Endothelial cell of umbilical vein (primary cell): Measurements from ENCODE around the gene DDX31. TPM values are rescaled to one million over a fixed set of nuclear protein-coding genes. Genes with fewer than 3 reads are reported as not detected.

Experiments used
- BruUV-seq: library from RNA; stranded (reverse); fragments of 400-500 nt; replicated peaks from 2 replicates; lab custom pipeline; 2021; lab: Mats Ljungman, UMichigan
- CTCF ChIA-PET: fragments of 300-600, 350-600 bp; sonication (Branson Sonifier 250); formaldehyde crosslinking; loops from one replicate; lab custom pipeline; 2021; ENCODE audit warnings: antibody characterized with exemption, inconsistent platforms; lab: Charles Lee
- POLR2A ChIA-PET: fragments of 300-600, 350-600 bp; sonication (Branson Sonifier 250); formaldehyde crosslinking; loops from one replicate; lab custom pipeline; 2021; ENCODE audit warnings: antibody characterized with exemption, inconsistent platforms; lab: Charles Lee
- DNase-seq: peaks from one replicate; pipeline ENCODE4 v3.0.0-alpha.2; 2011; ENCODE audit warnings: low read depth, low spot score
- FAIRE-seq: peaks from 2 replicates; lab custom pipeline; 2011; peaks lifted over from hg19 to GRCh38; lab: Jason Lieb, UNC
- H2AFZ ChIP-seq: 2 replicates; pipeline ENCODE4 v1.6.0; 2012; ENCODE audit warnings: low read depth, low read length, control low read depth, inconsistent platforms
- H3K27ac ChIP-seq: 2 replicates; pipeline ENCODE4 v1.5.1; 2011; ENCODE audit warnings: low read depth, mild to moderate bottlenecking, control low read depth, low read length, moderate library complexity; ENCODE audit not compliant: insufficient read depth
- H3K27me3 ChIP-seq, 2 experiments: 2 replicates each; pipeline versions ENCODE4 v1.6.0 to v1.6.1; 2011; ENCODE audit warnings: low read length in 2 of 2, mixed read lengths in 1 of 2; ENCODE audit not compliant: control insufficient read depth in 2 of 2, insufficient read depth in 2 of 2
- H3K36me3 ChIP-seq, 2 experiments: 2 replicates in 1 of 2; 3 replicates in 1 of 2; pipeline ENCODE4 v1.5.1; 2011; ENCODE audit warnings: low read length in 2 of 2, mild to moderate bottlenecking in 1 of 2, moderate library complexity in 1 of 2; ENCODE audit not compliant: control insufficient read depth in 2 of 2, insufficient read depth in 2 of 2; ENCODE audit errors: extremely low read depth in 1 of 2
- H3K4me1 ChIP-seq: 3 replicates; pipeline ENCODE4 v1.5.1; 2011; ENCODE audit warnings: mild to moderate bottlenecking, low read length; ENCODE audit not compliant: control insufficient read depth, insufficient read depth; ENCODE audit errors: extremely low read depth
- H3K4me2 ChIP-seq: 2 replicates; pipeline ENCODE4 v1.6.1; 2011; ENCODE audit warnings: low read length, control low read depth, mixed read lengths; ENCODE audit not compliant: insufficient read depth
- H3K4me3 ChIP-seq, 3 experiments: fragments of 200-600 bp in 1 of 3; sonication (generic), shearing (Covaris generic) in 1 of 3; replicated peaks in 1 of 3; 2 replicates each; pipeline ENCODE4 v1.5.1; 2011 to 2016; ENCODE audit warnings: control low read depth in 3 of 3, low read length in 3 of 3, mild to moderate bottlenecking in 2 of 3, inconsistent platforms in 1 of 3, low read depth in 1 of 3, moderate library complexity in 1 of 3; ENCODE audit not compliant: insufficient read depth in 1 of 3
- H3K79me2 ChIP-seq: 2 replicates; pipeline ENCODE4 v1.6.0; 2012; ENCODE audit warnings: low read length, inconsistent platforms; ENCODE audit not compliant: control insufficient read depth, insufficient read depth
- H3K9ac ChIP-seq: replicated peaks from 2 replicates; pipeline ENCODE3; 2011; ENCODE audit warnings: low read length, control low read depth; ENCODE audit not compliant: insufficient read depth; ENCODE audit errors: extremely low read depth
- H3K9me1 ChIP-seq: replicated peaks from 3 replicates; pipeline ENCODE4 v1.6.0; 2011; ENCODE audit warnings: mild to moderate bottlenecking, low read length; ENCODE audit not compliant: control insufficient read depth, insufficient read depth; ENCODE audit errors: extremely low read depth
- H3K9me3 ChIP-seq: replicated peaks from 2 replicates; pipeline ENCODE4 v1.5.1; 2012; ENCODE audit warnings: low read length, inconsistent platforms; ENCODE audit not compliant: control insufficient read depth, insufficient read depth
- H4K20me1 ChIP-seq: replicated peaks from 2 replicates; pipeline ENCODE3; 2011; ENCODE audit warnings: mild to moderate bottlenecking, low read length; ENCODE audit not compliant: control insufficient read depth, insufficient read depth; ENCODE audit errors: extremely low read depth
- EZH2 ChIP-seq: IDR thresholded peaks from 2 replicates; pipeline ENCODE4 v1.6.1; 2012; ENCODE audit warnings: borderline replicate concordance, low read depth, mild to moderate bottlenecking, moderate library complexity, low read length, inconsistent platforms; ENCODE audit not compliant: severe bottlenecking
- FOS ChIP-seq: IDR thresholded peaks from 2 replicates; pipeline ENCODE4 v1.6.1; 2011; ENCODE audit warnings: mild to moderate bottlenecking, low read length, moderate library complexity, borderline replicate concordance; ENCODE audit not compliant: insufficient read depth
- GATA2 ChIP-seq: IDR thresholded peaks from 2 replicates; pipeline ENCODE4 v1.7.0; 2011; ENCODE audit warnings: low read depth, mild to moderate bottlenecking, moderate library complexity, mixed read lengths, low read length; ENCODE audit not compliant: insufficient read length, insufficient read depth
- JUN ChIP-seq: IDR thresholded peaks from 2 replicates; pipeline ENCODE4 v1.6.1; 2011; ENCODE audit warnings: borderline replicate concordance, low read depth; ENCODE audit not compliant: insufficient read length, insufficient read depth
- MYC ChIP-seq: IDR thresholded peaks from one replicate; pipeline ENCODE4 v1.6.1; 2011; ENCODE audit warnings: mild to moderate bottlenecking, low read depth, low read length
- POLR2A ChIP-seq: IDR thresholded peaks from 2 replicates; pipeline ENCODE4 v1.6.1; 2012; ENCODE audit warnings: low read depth, mild to moderate bottlenecking, control low read depth, low read length
- POLR2AphosphoS5 ChIP-seq: IDR thresholded peaks from 2 replicates; pipeline ENCODE4 v1.6.1; 2012; ENCODE audit warnings: low read depth, mild to moderate bottlenecking, control low read depth, low read length, moderate library complexity; ENCODE audit not compliant: insufficient read depth
- dilution Hi-C: fragments of 300-500 bp; cut with MboI; formaldehyde crosslinking; loops from one replicate; pipeline ENCODE4 v1.15.0; 2019; ENCODE audit warnings: low sequenced_read_pairs; ENCODE audit not compliant: extremely low pct_ligation_motif_present
- intact Hi-C: fragments of 100-400 bp; cut with micrococcal nuclease; formaldehyde crosslinking; loops from one replicate; pipeline ENCODE4 v1.10.0; 2022
- polyA plus RNA-seq, 4 experiments: library from polyadenylated mRNA; depleted of rRNA in 3 of 4; stranded (reverse) in 3 of 4; unstranded in 1 of 4; fragments of >200 nt; gene quantifications; 2 replicates each; pipeline versions ENCODE4 v1.2.1 to v1.2.3, GENCODE V29; 2011 to 2012; ENCODE audit warnings: missing spikeins in 1 of 4
- total RNA-seq: library from RNA; stranded (reverse); gene quantifications from 2 replicates; pipeline ENCODE4 v1.2.3, GENCODE V29; 2021
- TF ChIP-seq, protein P1 (sequence below): IDR thresholded peaks from 2 replicates; pipeline ENCODE4 v1.6.1; 2011; ENCODE audit not compliant: insufficient read depth, insufficient read length
- TF ChIP-seq, protein P2 (sequence below), 2 donors: IDR thresholded peaks; 1 replicate in 1 of 2; 2 replicates in 1 of 2; pipeline ENCODE4 v1.5.1; 2011; ENCODE audit warnings: low read length in 2 of 2, mild to moderate bottlenecking in 2 of 2, moderate library complexity in 2 of 2, control low read depth in 1 of 2, inconsistent platforms in 1 of 2, low read depth in 1 of 2; ENCODE audit not compliant: insufficient read depth in 1 of 2; ENCODE audit errors: extremely low read depth in 1 of 2

The DDX31 gene
- total and polyA plus RNA-seq, 2 donors (not counting 3 experiments of a cell fraction or from before 2014, with no cell fraction given): 8.0 to 16.3 TPM

DNA sequence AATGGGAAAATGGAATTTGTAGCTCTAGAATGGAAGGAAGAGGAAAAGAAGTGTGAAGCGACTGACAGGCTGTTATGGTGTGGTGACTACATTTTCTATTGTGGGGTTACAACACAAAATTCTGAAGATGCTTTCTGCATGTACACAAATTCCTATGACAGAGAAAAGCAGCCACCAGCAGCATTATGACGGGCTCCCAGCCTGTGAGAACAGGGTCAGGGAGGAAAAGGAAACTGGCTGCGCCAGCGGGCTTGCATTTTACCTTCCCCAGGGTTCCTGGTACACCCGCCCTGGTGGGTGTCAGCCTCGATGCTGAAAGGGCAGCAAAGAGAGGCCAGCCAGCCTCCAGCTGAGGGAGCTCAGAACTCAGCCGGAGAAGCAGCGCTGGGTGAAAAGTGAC, 41.0 kb downstream of the DDX31 start:
- Histone ChIP-seq H3K9ac (no peak overlapping the region), H3K9me3 (no peaks in the 10 kb centered on the region), H3K4me1 (no peaks in the 10 kb centered on the region), H4K20me1 (peaks cover 3% of the 10 kb centered on the region), H3K4me3 (no peak overlapping the region), H3K27ac (no peak overlapping the region), H3K36me3 (peaks cover 8 to 19% of the 10 kb centered on the region in 2 experiments), H3K9me1 (no peaks in the 10 kb centered on the region), H3K79me2 (no peaks in the 10 kb centered on the region), H3K4me2 (no peak overlapping the region), H3K27me3 (no peaks in the 10 kb centered on the region), H2AFZ (no peak overlapping the region)
- no TSS peak for BruUV-seq
- no peak for DNase-seq
- ChIA-PET POLR2A (no interaction called here), CTCF (no interaction called here)
- TF ChIP-seq, protein P1, sequence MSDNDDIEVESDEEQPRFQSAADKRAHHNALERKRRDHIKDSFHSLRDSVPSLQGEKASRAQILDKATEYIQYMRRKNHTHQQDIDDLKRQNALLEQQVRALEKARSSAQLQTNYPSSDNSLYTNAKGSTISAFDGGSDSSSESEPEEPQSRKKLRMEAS: no peak
- TF ChIP-seq FOS: no peak
- TF ChIP-seq GATA2: no peak
- TF ChIP-seq POLR2AphosphoS5: no peak
- TF ChIP-seq JUN: no peak
- TF ChIP-seq POLR2A: no peak
- TF ChIP-seq MYC: no peak
- TF ChIP-seq EZH2: no peak
- TF ChIP-seq, protein P2, sequence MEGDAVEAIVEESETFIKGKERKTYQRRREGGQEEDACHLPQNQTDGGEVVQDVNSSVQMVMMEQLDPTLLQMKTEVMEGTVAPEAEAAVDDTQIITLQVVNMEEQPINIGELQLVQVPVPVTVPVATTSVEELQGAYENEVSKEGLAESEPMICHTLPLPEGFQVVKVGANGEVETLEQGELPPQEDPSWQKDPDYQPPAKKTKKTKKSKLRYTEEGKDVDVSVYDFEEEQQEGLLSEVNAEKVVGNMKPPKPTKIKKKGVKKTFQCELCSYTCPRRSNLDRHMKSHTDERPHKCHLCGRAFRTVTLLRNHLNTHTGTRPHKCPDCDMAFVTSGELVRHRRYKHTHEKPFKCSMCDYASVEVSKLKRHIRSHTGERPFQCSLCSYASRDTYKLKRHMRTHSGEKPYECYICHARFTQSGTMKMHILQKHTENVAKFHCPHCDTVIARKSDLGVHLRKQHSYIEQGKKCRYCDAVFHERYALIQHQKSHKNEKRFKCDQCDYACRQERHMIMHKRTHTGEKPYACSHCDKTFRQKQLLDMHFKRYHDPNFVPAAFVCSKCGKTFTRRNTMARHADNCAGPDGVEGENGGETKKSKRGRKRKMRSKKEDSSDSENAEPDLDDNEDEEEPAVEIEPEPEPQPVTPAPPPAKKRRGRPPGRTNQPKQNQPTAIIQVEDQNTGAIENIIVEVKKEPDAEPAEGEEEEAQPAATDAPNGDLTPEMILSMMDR (IDR thresholded peaks at IDR 0.05; ENCODE audit: extremely low read depth in 1 of 2, insufficient read depth in 1 of 2, low read depth in 1 of 2, low read length in 2 of 2): no peak
- intact Hi-C loops: no loop called here
- dilution Hi-C loops: no loop called here
- FAIRE-seq: no peak
